SJCRH30 (cell line): ENCODE data around the gene THRA. TPM values are rescaled to one million over a fixed set of nuclear protein-coding genes. Genes with fewer than 3 reads are reported as not detected.

ENCODE experiments used
- DNase-seq, 2 experiments: peaks; one replicate each; pipeline ENCODE4 v3.0.0-alpha.2; 2015 to 2020
- H3K27ac ChIP-seq: fragments of 250-450 bp; sonication (Bioruptor Pico); 2 replicates; pipeline ENCODE4 v1.5.1; 2020; ENCODE audit warnings: mild to moderate bottlenecking, moderate library complexity
- H3K27me3 ChIP-seq: fragments of 250-450 bp; sonication (Bioruptor Pico); 2 replicates; pipeline ENCODE4 v1.5.1; 2020; ENCODE audit warnings: mild to moderate bottlenecking, moderate library complexity
- H3K36me3 ChIP-seq: fragments of 250-450 bp; sonication (Bioruptor Pico); 2 replicates; pipeline ENCODE4 v1.5.1; 2020; ENCODE audit warnings: mild to moderate bottlenecking, moderate library complexity
- H3K4me1 ChIP-seq: fragments of 250-450 bp; sonication (Bioruptor Pico); 2 replicates; pipeline ENCODE4 v1.5.1; 2020; ENCODE audit warnings: mild to moderate bottlenecking, moderate library complexity
- H3K4me3 ChIP-seq: fragments of 250-450 bp; sonication (Bioruptor Pico); 2 replicates; pipeline ENCODE4 v1.5.1; 2020; ENCODE audit warnings: mild to moderate bottlenecking, moderate library complexity
- H3K9me3 ChIP-seq: fragments of 250-450 bp; sonication (Bioruptor Pico); replicated peaks from 2 replicates; pipeline ENCODE4 v1.5.1; 2020; ENCODE audit warnings: mild to moderate bottlenecking, moderate library complexity
- total RNA-seq: library from RNA; depleted of rRNA; stranded (reverse); fragments of >200 nt; shearing (Covaris generic); gene quantifications from 2 replicates; pipeline ENCODE4 v1.2.3, GENCODE V29; 2014

THRA gene
- total RNA-seq, 1 experiment from 2014 or later: 14.4 TPM

GRCh38 chr17:40075942-40076498 lies 13.3 kb downstream of the THRA start:
- no peak overlapping the region for H3K4me3 ChIP-seq
- no peak overlapping the region for H3K27ac ChIP-seq
- no peak for DNase-seq
- no peaks in the 10 kb centered on the region for H3K27me3 ChIP-seq
- peaks cover 20% of the 10 kb centered on the region for H3K4me1 ChIP-seq
- H3K9me3 ChIP-seq: no peaks in the 10 kb centered on the region
- H3K36me3 ChIP-seq: no peaks in the 10 kb centered on the region

GRCh38 chr17:40076591-40076990 lies 13.8 kb downstream of the THRA start:
- Histone ChIP-seq H3K36me3 (no peaks in the 10 kb centered on the region), H3K9me3 (no peaks in the 10 kb centered on the region), H3K4me3 (no peak overlapping the region), H3K4me1 (peaks cover 14% of the 10 kb centered on the region), H3K27ac (no peak overlapping the region), H3K27me3 (no peaks in the 10 kb centered on the region)
- DNase-seq: no peak

GRCh38 chr17:40079545-40079944 lies 16.8 kb downstream of the THRA start:
- Histone ChIP-seq H3K4me1 (peaks cover 7% of the 10 kb centered on the region; the same call in 1 of the 2 replicates), H3K27ac (no peak overlapping the region), H3K36me3 (no peaks in the 10 kb centered on the region), H3K27me3 (no peaks in the 10 kb centered on the region), H3K9me3 (no peaks in the 10 kb centered on the region), H3K4me3 (no peak overlapping the region)
- no peak for DNase-seq

GRCh38 chr17:40084477-40084876 lies 21.7 kb downstream of the THRA start:
- H3K9me3 ChIP-seq: no peaks in the 10 kb centered on the region
- no peaks in the 10 kb centered on the region for H3K4me1 ChIP-seq
- H3K36me3 ChIP-seq: no peaks in the 10 kb centered on the region
- no peak for DNase-seq
- no peaks in the 10 kb centered on the region for H3K27me3 ChIP-seq
- H3K27ac ChIP-seq: no peak overlapping the region
- no peak overlapping the region for H3K4me3 ChIP-seq

- no peaks in the 10 kb centered on the region for H3K27me3 ChIP-seq
- H3K4me3 ChIP-seq: no peak overlapping the region
- H3K4me1 ChIP-seq: no peaks in the 10 kb centered on the region
- H3K9me3 ChIP-seq: no peaks in the 10 kb centered on the region
- H3K27ac ChIP-seq: no peak overlapping the region
- no peaks in the 10 kb centered on the region for H3K36me3 ChIP-seq
- DNase-seq: peak; percentile 59 to 70
Observed at GRCh38 chr17:40086150-40087044, 23.6 kb downstream of the THRA start.

GRCh38 chr17:40087049-40087794 lies 24.5 kb downstream of the THRA start:
- Histone ChIP-seq H3K27ac (no peak overlapping the region), H3K9me3 (no peaks in the 10 kb centered on the region), H3K4me3 (no peak overlapping the region), H3K27me3 (no peaks in the 10 kb centered on the region), H3K36me3 (no peaks in the 10 kb centered on the region), H3K4me1 (no peaks in the 10 kb centered on the region)
- DNase-seq: no peak

GRCh38 chr17:40087903-40088718 lies 25.3 kb downstream of the THRA start:
- no peaks in the 10 kb centered on the region for H3K27me3 ChIP-seq
- H3K36me3 ChIP-seq: no peaks in the 10 kb centered on the region
- no peak for DNase-seq
- H3K4me3 ChIP-seq: no peak overlapping the region
- H3K4me1 ChIP-seq: no peaks in the 10 kb centered on the region
- no peaks in the 10 kb centered on the region for H3K9me3 ChIP-seq
- no peak overlapping the region for H3K27ac ChIP-seq

- Histone ChIP-seq H3K9me3 (no peaks in the 10 kb centered on the region), H3K27me3 (no peaks in the 10 kb centered on the region), H3K4me1 (no peaks in the 10 kb centered on the region), H3K36me3 (no peaks in the 10 kb centered on the region), H3K27ac (no peak overlapping the region), H3K4me3 (no peak overlapping the region)
- DNase-seq: no peak
Observed at GRCh38 chr17:40089077-40089895, 26.5 kb downstream of the THRA start.

- Histone ChIP-seq H3K4me3 (no peak overlapping the region), H3K27me3 (no peaks in the 10 kb centered on the region), H3K36me3 (no peaks in the 10 kb centered on the region), H3K9me3 (no peaks in the 10 kb centered on the region), H3K4me1 (no peaks in the 10 kb centered on the region), H3K27ac (no peak overlapping the region)
- no peak for DNase-seq
Observed at GRCh38 chr17:40090237-40091119, 27.7 kb downstream of the THRA start.

GRCh38 chr17:40091691-40092397 lies 29.1 kb downstream of the THRA start:
- H3K36me3 ChIP-seq: no peaks in the 10 kb centered on the region
- H3K9me3 ChIP-seq: no peaks in the 10 kb centered on the region
- no peaks in the 10 kb centered on the region for H3K27me3 ChIP-seq
- no peak for DNase-seq
- no peak overlapping the region for H3K27ac ChIP-seq
- H3K4me3 ChIP-seq: no peak overlapping the region
- H3K4me1 ChIP-seq: no peaks in the 10 kb centered on the region

- H3K27ac ChIP-seq: no peak overlapping the region
- no peaks in the 10 kb centered on the region for H3K9me3 ChIP-seq
- no peak overlapping the region for H3K4me3 ChIP-seq
- no peaks in the 10 kb centered on the region for H3K27me3 ChIP-seq
- H3K36me3 ChIP-seq: no peaks in the 10 kb centered on the region
- no peak for DNase-seq
- H3K4me1 ChIP-seq: no peaks in the 10 kb centered on the region
Observed at GRCh38 chr17:40092581-40092980, 29.8 kb downstream of the THRA start.

- H3K27ac ChIP-seq: no peak overlapping the region
- DNase-seq: no peak
- no peaks in the 10 kb centered on the region for H3K27me3 ChIP-seq
- H3K4me1 ChIP-seq: no peaks in the 10 kb centered on the region; the same call in 1 of the 2 replicates
- H3K4me3 ChIP-seq: no peak overlapping the region
- H3K36me3 ChIP-seq: no peaks in the 10 kb centered on the region
- H3K9me3 ChIP-seq: no peaks in the 10 kb centered on the region
Observed at GRCh38 chr17:40093005-40093579, 30.3 kb downstream of the THRA start.
